M059J (cell line): ENCODE data around the gene SLC43A2. TPM values are rescaled to one million over a fixed set of nuclear protein-coding genes. Genes with fewer than 3 reads are reported as not detected.

Source experiments
- DNase-seq: peaks from one replicate; pipeline ENCODE4 v3.0.0-alpha.2; 2012; ENCODE audit warnings: low read depth
- total RNA-seq: library from RNA; depleted of rRNA; stranded (reverse); fragments of >200 nt; shearing (Covaris generic); gene quantifications from 2 replicates; pipeline ENCODE4 v1.2.3, GENCODE V29; 2014

SLC43A2 gene
- total RNA-seq, 1 experiment from 2014 or later: 2.4 TPM

- DNase-seq: no peak
Measured at GRCh38 chr17:1643999-1644492, 15.4 kb upstream of the SLC43A2 start.

GRCh38 chr17:1643293-1643998, 14.8 kb upstream of the SLC43A2 start:
- DNase-seq: no peak

GRCh38 chr17:1641065-1641403, 12.4 kb upstream of the SLC43A2 start:
- DNase-seq: no peak

GRCh38 chr17:1640329-1641064, 11.9 kb upstream of the SLC43A2 start:
- DNase-seq: no peak

GRCh38 chr17:1639549-1640180, 11.0 kb upstream of the SLC43A2 start:
- DNase-seq: peak; percentile 46

GRCh38 chr17:1638624-1639300, 10.1 kb upstream of the SLC43A2 start:
- DNase-seq: no peak

GRCh38 chr17:1638171-1638590, 9.5 kb upstream of the SLC43A2 start:
- DNase-seq: no peak

GRCh38 chr17:1636732-1637285, 8.2 kb upstream of the SLC43A2 start:
- DNase-seq: no peak

- no peak for DNase-seq
Measured at GRCh38 chr17:1635675-1636465, 7.2 kb upstream of the SLC43A2 start.

- no peak for DNase-seq
Measured at GRCh38 chr17:1634841-1635650, 6.4 kb upstream of the SLC43A2 start.

GRCh38 chr17:1630662-1631061, 2.0 kb upstream of the SLC43A2 start:
- no peak for DNase-seq

- peak; percentile 42 for DNase-seq
Measured at GRCh38 chr17:1629504-1630310, 1.1 kb upstream of the SLC43A2 start.

GRCh38 chr17:1628856-1629503, 346 bp upstream of the SLC43A2 start:
- peak; percentile 87 for DNase-seq

- DNase-seq: no peak
Measured at GRCh38 chr17:1627182-1627981, 1.3 kb downstream of the SLC43A2 start.

GRCh38 chr17:1626333-1626732, 2.3 kb downstream of the SLC43A2 start:
- DNase-seq: no peak

GRCh38 chr17:1625581-1625980, 3.1 kb downstream of the SLC43A2 start:
- no peak for DNase-seq

- DNase-seq: no peak
Measured at GRCh38 chr17:1625053-1625452, 3.6 kb downstream of the SLC43A2 start.

- no peak for DNase-seq
Measured at GRCh38 chr17:1624650-1625049, 4.0 kb downstream of the SLC43A2 start.
